ENCODE results near the gene TRAK1.

TRAK1 gene

GRCh38 chr3:42183991-42184632, 93.0 kb downstream of the TRAK1 start:
- DNase-seq: no peak

GRCh38 chr3:42184651-42185443, 93.7 kb downstream of the TRAK1 start:
- DNase-seq: no peak

GRCh38 chr3:42187936-42188335, 96.8 kb downstream of the TRAK1 start:
- no peak for DNase-seq

- DNase-seq: no peak
Measured at GRCh38 chr3:42188376-42188775, 97.2 kb downstream of the TRAK1 start.

- no peak for DNase-seq
Measured at GRCh38 chr3:42189001-42189460, 97.9 kb downstream of the TRAK1 start.

- DNase-seq: no peak
Measured at GRCh38 chr3:42189736-42190135, 98.6 kb downstream of the TRAK1 start.

GRCh38 chr3:42190701-42191442, 99.7 kb downstream of the TRAK1 start:
- no peak for DNase-seq

- DNase-seq: no peak
Measured at GRCh38 chr3:42191443-42191747, 100.2 kb downstream of the TRAK1 start.

- DNase-seq: no peak
Measured at GRCh38 chr3:42192334-42193200, 101.4 kb downstream of the TRAK1 start.

- no peak for DNase-seq
Measured at GRCh38 chr3:42194943-42195510, 103.9 kb downstream of the TRAK1 start.

GRCh38 chr3:42195879-42196330, 104.7 kb downstream of the TRAK1 start:
- DNase-seq: no peak

- no peak for DNase-seq
Measured at GRCh38 chr3:42198709-42199108, 107.6 kb downstream of the TRAK1 start.

GRCh38 chr3:42202217-42202865, 111.2 kb downstream of the TRAK1 start:
- DNase-seq: no peak

GRCh38 chr3:42204867-42205599, 113.9 kb downstream of the TRAK1 start:
- no peak for DNase-seq

GRCh38 chr3:42205800-42206514, 114.8 kb downstream of the TRAK1 start:
- no peak for DNase-seq

- no peak for DNase-seq
Measured at GRCh38 chr3:42209917-42210316, 118.8 kb downstream of the TRAK1 start.

- no peak for DNase-seq
Measured at GRCh38 chr3:42210726-42211125, 119.6 kb downstream of the TRAK1 start.

- no peak for DNase-seq
Measured at GRCh38 chr3:42213417-42213816, 122.3 kb downstream of the TRAK1 start.

GRCh38 chr3:42214064-42214463, 122.9 kb downstream of the TRAK1 start:
- peak; percentile 73 for DNase-seq

- no peak for DNase-seq
Measured at GRCh38 chr3:42214565-42215283, 123.6 kb downstream of the TRAK1 start.
